H54 (cell line): ENCODE data around the gene OR52E6.

Experiments
- DNase-seq: peaks from one replicate; pipeline ENCODE4 v3.0.0; 2011; ENCODE audit warnings: low spot score, mixed read lengths; ENCODE audit not compliant: insufficient read length
- FAIRE-seq: peaks from 3 replicates; lab custom pipeline; 2011; peaks lifted over from hg19 to GRCh38; lab: Jason Lieb, UNC
- POLR2A ChIP-seq: IDR thresholded peaks from 2 replicates; pipeline ENCODE4 v1.6.1; 2011; ENCODE audit warnings: low read depth, mild to moderate bottlenecking, low read length

Gene OR52E6

DNA sequence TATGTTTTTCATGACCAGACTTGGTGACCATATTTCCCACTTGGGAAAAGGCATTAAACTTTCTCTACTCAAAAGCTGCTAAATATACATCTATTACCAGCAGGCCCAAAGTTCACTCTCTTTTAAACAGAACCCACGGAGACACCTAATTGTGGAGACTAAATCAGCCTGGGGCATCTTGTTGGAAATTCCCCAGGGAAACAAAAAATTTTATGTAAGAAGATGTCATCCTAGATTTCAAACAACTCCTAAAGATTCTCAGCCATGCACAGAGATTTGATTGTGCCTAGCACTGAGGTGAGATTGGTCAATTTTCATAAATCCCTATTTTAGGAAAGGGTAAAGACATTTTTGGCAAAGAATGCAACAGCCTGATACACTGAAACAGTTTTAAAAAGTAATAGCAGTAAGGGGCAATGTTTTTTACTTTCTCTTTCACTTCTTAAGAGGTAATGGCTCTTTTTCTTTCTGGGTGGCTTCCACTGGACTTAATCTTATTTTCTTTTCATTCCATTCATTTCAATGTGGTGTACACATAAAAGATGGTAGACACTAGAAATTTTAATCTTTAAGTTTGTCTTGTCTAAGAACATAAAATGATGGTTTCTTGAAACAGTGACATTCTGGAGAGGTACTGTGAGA lies 23.3 kb downstream of the OR52E6 start:
- FAIRE-seq (peak; percentile 81), DNase-seq (no peak)
- TF ChIP-seq POLR2A, result no peak

DNA sequence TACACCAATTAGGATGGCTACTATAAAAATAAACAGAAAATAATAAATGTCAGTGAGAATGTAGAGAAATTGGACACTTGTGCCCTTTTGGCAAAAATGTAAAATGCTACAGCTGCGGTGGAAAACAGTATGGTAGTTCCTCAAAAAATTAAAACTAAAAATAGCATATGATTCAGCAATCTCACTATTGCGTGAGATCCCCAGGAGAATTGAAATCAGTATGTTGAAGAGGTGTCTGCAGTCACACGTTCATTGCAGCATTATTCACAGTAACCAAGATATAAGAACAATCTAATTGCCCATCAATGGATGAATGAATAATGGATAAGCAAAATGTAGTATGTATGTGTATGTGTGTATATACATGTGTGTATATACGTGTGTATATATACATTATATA lies 26.2 kb downstream of the OR52E6 start:
- no peak for TF ChIP-seq POLR2A
- FAIRE-seq (no peak), DNase-seq (no peak)

DNA sequence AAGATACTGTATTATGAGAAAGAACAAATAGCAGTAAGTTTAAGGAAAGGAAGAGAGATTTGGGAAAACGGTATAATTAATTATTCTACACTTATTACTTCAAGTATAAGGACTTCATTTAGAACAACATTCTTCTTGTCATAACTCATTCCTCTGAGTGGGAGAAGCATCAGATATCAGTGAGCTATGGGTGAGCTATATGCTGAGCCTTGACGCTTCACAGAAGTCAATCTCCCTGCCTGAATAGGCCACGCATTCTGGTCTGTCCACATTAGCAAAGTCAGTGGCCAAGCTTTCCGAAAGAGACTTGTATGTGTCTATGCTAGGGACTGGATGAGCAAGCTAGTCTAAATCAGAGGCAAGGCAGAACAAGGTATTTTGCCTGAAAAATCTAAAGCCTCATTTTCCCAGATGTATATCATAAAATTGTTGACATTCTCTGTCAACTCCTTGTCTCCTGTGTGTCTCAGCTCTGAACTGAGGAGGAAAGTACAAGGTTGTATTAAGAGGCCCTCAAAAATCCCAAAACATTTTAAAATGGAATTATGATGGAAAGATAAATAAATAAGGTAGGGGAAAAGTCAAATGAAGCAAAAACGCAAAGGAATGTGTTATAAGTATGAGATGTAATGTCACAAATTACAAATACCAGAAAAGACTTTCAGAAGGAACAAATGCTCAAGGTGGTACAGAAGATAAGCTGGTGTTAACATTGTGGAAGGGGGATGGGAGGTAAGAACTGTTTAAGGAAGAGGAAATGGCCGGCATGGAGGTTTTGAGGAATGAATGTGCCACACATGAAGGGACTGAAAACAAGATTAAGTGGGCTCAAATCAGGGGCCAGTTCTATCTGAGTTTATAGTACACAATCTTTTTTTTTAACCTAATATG lies 31.5 kb downstream of the OR52E6 start:
- TF ChIP-seq POLR2A, result no peak
- no peak for DNase-seq
- peak; percentile 73 for FAIRE-seq

DNA sequence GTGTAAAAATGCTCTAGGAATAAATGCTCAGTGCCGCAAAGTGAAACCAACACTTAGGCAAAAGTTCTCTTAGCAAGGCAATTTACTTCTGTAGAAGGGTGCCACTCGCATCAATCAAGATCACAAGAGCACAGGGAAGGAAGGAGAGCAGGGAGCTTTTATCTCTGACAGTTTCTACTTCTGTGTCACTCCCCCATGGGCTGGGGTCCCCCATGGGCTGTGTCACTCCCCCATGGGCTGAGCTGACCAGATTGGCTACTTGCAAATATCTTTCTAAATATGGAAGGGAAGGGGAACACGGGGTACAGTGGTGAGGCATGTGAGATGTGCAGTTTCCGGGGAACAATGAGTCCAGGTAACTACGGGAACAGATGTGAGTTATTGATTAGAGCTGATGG lies 32.6 kb downstream of the OR52E6 start:
- FAIRE-seq, result peak; percentile 23
- no peak for TF ChIP-seq POLR2A
- DNase-seq, result no peak

DNA sequence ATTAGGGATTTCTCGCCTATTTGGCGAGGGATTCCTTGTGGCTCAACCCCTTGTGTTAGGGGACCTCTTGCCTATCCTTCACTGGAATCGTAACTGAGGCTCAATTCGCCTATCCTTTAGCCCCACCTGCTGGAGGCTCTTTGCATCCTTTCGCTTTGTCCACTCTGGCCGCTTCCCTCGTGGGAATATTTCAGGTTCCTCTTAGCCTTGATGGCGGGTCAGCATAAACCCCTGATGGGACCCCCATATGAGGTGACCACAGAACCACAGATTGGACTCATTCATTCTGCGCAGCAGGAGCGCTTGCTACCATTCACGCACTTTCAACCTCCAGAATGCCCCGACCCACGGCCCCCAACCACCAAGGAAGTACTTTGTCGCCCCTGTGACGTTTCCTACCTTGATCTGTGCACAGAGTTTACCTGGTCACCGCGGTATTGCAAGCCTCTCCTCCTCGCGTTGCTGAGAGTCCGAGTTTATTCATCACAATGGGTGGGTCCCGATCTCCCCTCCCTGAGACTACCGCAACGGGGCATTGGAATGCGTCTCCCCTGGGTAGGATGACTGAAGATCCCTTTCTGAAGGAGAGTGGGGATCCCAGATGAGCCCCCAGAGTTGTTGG lies 33.1 kb downstream of the OR52E6 start, which contains the start of gene OR52N2:
Gene OR52N2 (plus strand): TSS at position 425 of the 622 bp plus-strand sequence. CDS start 11,412 bp downstream, outside the sequence.
- FAIRE-seq (peak; percentile 95), DNase-seq (peak; percentile 29)
- no peak for TF ChIP-seq POLR2A

DNA sequence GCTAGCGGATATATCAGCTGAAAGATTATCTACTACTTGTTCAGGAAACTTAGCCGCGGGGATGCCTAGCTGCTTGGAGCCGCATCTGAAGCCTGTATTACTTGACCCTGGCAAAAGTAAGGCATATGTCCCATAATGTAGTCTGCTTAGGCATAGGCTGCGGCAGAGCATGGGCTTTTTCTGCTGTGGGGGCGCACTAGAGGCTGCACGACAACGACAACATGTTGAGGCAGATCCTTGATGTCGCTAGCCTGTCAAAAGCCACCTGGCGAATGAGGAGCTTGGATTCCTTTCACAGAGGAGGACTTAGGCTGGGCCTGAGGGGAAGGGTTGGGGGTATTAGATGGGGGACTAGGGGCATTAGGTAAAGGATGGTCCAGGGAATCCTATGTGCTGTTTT lies 34.1 kb downstream of the OR52E6 start:
- no peak for TF ChIP-seq POLR2A
- no peak for FAIRE-seq

DNA sequence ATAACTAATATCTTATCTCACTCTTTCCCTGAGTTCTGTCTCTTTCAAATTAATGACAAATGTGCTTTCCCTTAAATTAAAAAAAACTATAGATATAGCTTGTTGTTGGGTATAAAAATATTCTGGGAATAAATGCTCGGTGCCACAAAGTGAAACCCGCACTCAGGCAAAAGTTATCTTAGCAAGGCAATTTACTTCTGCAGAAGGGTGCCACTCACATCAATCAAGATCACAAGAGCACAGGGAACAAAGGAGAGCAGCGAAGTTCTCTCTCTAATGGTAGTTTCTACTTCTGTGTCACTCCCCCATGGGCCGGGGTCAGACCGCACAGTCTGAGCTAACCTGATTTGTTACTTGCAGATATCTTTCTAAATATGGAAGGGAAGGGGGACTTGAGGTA lies 37.7 kb downstream of the OR52E6 start:
- FAIRE-seq, result no peak
- TF ChIP-seq POLR2A, result no peak

More for the DNA sequence above, 34.1 kb downstream of the OR52E6 start:
- DNase-seq, result no peak

DNA sequence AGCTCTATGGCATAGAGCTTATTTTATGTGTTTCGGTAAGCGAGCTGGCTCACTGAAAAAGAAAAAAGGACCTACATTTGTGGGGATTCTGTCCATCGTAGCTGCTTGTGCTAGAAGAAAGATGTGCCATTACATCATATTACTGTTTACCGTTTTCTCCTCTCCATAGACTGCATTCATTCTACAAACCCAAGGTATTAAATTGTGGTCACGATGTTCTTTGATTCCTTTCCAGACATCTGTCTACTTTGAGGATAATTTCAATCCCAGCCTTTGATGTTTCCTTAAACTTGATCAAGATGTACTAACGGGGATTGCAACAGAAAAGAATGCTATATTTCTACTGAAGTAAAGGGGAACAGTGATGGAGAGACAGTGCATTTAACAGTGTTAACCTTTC lies 45.2 kb downstream of the OR52E6 start:
- no peak for TF ChIP-seq POLR2A
- FAIRE-seq (peak; percentile 89), DNase-seq (no peak)

More for the DNA sequence above, 37.7 kb downstream of the OR52E6 start:
- no peak for DNase-seq

DNA sequence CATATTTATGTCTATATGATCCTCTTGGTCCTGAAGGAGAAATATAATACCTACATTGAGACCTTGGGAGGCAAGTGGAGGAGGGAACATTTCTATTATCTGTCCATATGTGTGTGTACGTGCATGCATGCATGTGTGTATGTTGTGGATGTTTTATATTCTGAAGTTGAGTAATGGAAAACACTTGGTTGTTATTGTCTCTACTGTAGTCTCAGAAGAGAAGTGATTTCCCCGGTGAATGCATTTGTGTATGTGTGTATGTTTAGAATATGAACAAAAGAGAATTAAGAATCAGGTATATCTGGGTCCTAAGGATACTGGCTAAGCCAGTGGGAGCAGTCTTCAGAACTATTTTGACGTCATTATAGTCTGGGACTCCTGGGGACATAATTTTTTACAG lies 50.5 kb downstream of the OR52E6 start, which contains the start of gene OR52N1:
Gene OR52N1 (minus strand): TSS at position 101 of the 400 bp plus-strand sequence. CDS start 2,449 bp downstream, outside the sequence.
- peak; percentile 85 for FAIRE-seq

More for the DNA sequence above, 50.5 kb downstream of the OR52E6 start, which contains the start of gene OR52N1:
- no peak for DNase-seq
- TF ChIP-seq POLR2A, result no peak
